Colon (tissue), 2 donors: ENCODE data around the gene MIPOL1.

Experiments
- FAIRE-seq: peaks from 2 replicates; lab custom pipeline; 2012; peaks lifted over from hg19 to GRCh38; lab: Jason Lieb, UNC
- donor health status: control.
- donor health status: control.

The MIPOL1 gene

GRCh38 chr14:37587131-37587803, 389.5 kb downstream of the MIPOL1 start:
- FAIRE-seq: no peak

- no peak for FAIRE-seq
Observed at GRCh38 chr14:37587881-37588666, 390.3 kb downstream of the MIPOL1 start.

- no peak for FAIRE-seq
Observed at GRCh38 chr14:37588667-37588955, 390.9 kb downstream of the MIPOL1 start.

- no peak for FAIRE-seq
Observed at GRCh38 chr14:37588956-37589714, 391.4 kb downstream of the MIPOL1 start.

GRCh38 chr14:37589715-37590427, 392.1 kb downstream of the MIPOL1 start:
- FAIRE-seq: peak; percentile 68

GRCh38 chr14:37590428-37591139, 392.8 kb downstream of the MIPOL1 start:
- FAIRE-seq: no peak

- FAIRE-seq: no peak
Observed at GRCh38 chr14:37591311-37591940, 393.7 kb downstream of the MIPOL1 start.

GRCh38 chr14:37591941-37592481, 394.3 kb downstream of the MIPOL1 start:
- no peak for FAIRE-seq

GRCh38 chr14:37592482-37593408, 395.0 kb downstream of the MIPOL1 start:
- FAIRE-seq: no peak

GRCh38 chr14:37593511-37594237, 395.9 kb downstream of the MIPOL1 start:
- no peak for FAIRE-seq

- FAIRE-seq: no peak
Observed at GRCh38 chr14:37594238-37594970, 396.7 kb downstream of the MIPOL1 start.

GRCh38 chr14:37594971-37595808, 397.5 kb downstream of the MIPOL1 start, which contains the start of the genes FOXA1 and TTC6:
FOXA1 (minus strand) TSS chr14:37595249; CDS start chr14:37594972, 277 bp downstream.
TTC6 (plus strand) TSS chr14:37595629; CDS start chr14:37622065, 26,436 bp downstream.
- no peak for FAIRE-seq

- no peak for FAIRE-seq
Observed at GRCh38 chr14:37595809-37596621, 398.3 kb downstream of the MIPOL1 start.

GRCh38 chr14:37596790-37597472, 399.2 kb downstream of the MIPOL1 start:
- no peak for FAIRE-seq

GRCh38 chr14:37597538-37597913, 399.8 kb downstream of the MIPOL1 start:
- no peak for FAIRE-seq
